Hindlimb muscle (tissue), 1 donor: ENCODE data around the gene CHD9NB. TPM values are rescaled to one million over a fixed set of nuclear protein-coding genes. Genes with fewer than 3 reads are reported as not detected.
"Not testable (repeated sequence)": the region's sequence is repeated elsewhere in the genome, so short reads cannot be mapped to it uniquely, and the experiment has no call there.

Experiments used
- DNase-seq: peaks from one replicate; pipeline ENCODE4 v3.0.0-alpha.2; 2013
- polyA plus RNA-seq: library from polyadenylated mRNA; unstranded; fragments of 120-200 nt; gene quantifications from one replicate; pipeline ENCODE4 v1.2.1, GENCODE V29; 2013; ENCODE audit not compliant: insufficient read length

Gene CHD9NB
- polyA plus RNA-seq, 1 donor = 1.6 TPM

DNA sequence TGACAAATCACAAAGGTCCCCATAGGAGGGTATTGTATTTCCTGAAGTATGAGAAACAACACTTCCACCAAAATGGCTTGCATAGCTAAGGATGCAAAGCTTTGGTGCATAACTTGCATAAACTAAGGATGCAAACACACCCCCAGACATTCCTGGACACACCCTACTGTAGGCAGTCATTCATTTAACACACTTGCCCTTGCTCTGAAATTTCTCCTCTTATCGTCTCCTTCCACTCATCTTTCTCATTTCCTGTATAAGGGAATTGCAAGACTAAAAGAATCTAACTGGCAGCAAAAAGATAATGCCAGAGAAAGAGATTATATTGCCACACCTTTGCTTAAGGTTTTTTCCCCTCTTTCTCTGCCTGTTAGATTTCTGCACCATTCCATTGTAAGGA lies 30.4 kb upstream of the CHD9NB start:
- no peak for DNase-seq

DNA sequence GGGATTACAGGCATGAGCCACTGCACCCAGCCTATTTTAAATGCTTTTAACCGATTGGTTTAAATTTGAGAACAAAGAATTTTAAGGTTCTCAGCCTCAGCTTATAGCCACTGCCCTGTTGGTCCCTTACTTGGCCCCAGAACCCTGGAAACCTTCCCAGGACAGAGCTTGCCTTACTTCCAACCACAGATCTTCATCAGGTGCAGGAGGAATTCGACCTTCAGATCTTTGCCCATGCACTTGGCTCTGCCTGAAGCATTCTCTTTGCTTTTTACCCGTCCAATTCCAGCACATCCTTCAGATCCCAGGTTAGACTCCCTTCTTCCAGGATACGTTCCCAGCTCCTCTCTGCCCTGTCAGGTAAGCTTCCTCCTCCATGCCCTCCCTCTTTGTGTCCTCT lies 29.8 kb upstream of the CHD9NB start:
- DNase-seq = no peak

DNA sequence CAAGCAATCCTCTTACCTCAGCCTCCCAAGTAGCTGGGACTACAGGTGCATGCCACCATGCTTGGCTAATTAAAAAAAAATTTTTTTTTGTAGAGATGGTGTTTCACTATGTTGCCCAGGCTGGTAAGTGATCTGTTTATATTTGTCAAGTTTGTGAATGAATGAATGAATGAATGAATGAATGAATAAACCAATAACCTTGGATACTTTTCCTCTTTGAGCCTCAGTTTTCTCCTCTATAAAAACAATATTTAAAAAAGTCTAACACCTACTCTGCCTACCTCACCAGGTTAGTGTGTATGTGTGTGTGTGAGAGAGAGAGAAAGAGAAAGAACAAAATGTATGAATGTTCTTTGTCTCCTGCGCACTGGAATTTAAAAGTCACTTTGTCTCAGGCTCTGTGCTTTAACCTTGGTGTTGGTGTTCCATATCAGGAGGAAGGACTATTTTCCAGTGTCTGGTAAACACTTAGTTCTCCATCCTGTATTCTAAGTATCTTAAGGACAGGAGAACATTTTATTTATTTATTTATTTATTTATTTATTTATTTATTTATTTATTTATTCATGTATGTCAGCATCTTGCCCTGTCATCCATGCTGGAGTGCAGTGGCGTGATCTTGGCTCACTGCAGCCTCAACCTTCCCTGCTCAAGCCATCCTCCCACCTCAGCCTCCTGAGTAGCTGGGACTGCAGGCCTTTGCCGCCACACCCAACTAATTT lies 29.1 kb upstream of the CHD9NB start:
- DNase-seq = no peak

DNA sequence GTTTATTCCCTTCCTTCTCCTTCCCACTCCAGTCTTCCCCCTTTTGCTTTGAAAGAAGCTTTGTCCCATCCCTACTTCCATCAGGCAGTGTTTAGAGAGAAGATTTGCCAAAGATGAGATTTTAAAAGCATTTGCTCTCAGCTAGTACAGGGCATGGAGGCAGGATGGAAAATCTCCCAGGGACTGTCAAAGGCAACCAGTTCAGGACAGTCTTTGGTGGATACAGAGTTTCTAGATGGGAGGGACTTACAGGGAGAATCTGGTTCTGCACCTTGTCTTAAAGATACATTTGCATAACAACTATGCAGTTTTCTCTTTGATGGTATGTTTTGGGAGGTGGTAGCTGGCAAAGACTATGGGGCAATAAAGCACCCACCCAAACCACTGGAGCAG lies 28.3 kb upstream of the CHD9NB start:
- DNase-seq = no peak

DNA sequence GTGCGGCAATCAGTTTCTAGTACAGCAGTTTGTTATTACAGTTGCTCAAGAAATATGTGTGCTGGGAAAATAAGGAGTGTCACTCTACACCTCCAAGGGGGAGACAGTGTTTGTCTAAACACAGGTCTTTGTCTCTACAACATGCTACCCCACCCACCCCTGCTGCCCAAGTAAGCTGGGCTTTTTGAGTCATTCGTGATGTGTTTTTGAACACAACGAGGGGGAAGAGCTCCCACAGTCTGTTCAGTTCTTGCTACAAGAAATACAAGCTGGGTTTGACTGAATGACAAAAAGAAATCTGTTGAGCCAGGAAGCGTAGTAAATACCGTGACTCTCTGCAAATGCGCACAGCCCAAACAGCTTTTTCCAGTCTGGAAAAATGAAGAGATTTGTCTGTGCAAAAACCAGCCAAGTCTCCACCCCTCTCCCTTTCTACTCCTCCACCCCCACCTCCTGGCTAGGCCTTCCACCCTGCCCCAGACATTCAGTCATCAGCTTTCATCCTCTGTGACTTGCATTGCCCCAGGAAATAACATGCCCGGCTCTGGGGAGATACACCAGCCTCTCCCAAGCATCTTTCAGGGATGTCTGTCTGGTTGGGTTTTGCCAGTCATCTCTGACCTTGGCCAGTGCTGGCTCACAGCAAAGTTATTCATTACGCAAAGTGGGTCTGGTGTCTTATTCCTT lies 27.8 kb upstream of the CHD9NB start:
- peak; percentile 91 for DNase-seq

DNA sequence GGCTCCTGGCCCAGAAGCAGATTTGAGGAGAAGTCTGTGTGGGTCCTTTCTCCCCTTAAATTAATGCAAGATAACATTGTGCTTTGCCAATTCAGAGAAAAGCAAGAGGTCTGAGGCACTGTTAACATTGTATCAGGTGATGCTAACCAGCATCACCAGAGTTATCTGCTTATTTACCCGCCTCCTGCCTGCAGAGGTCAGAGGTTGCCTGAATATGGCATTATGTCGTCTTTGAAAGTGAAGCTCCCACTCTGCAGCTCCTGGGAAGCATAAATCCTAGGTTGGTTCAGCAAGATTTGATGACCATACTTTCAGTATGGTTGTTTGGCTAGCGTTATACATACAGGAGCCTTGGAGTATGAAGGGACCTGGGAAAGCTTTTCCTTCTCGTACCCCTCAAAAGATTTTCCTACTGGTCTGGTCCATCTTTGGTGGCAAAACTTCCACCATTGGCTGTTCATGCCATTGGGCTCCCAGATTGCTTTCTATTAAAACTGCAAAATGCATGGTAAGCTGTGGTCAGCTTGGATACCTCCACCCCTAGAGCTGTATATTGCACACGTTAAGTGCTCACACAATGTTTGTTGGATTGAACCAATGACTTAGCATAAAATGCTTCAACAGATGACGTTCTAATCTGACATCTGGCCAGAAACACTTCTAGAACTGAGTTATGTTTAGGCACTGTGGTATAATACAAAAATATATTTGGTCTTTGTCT lies 26.2 kb upstream of the CHD9NB start:
- DNase-seq = no peak

DNA sequence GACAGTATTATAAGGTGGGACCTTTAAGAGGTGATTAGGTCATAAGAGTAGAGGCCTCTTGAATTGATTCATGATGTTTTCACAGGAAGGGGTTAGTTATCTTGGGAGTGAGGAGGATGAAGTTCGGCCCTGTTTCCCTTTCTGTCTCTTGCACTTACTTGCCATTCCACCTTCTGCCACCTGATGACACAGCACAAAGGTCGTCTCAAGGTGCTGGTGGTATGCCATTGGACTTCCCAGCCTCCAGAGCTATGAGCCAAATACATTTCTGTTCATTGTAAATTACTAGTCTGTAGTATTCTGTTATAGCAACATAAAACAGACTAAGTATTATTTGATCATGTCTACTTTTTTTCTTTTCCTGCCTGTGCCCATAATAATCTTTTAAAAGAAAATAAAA lies 25.6 kb upstream of the CHD9NB start:
- DNase-seq = no peak

DNA sequence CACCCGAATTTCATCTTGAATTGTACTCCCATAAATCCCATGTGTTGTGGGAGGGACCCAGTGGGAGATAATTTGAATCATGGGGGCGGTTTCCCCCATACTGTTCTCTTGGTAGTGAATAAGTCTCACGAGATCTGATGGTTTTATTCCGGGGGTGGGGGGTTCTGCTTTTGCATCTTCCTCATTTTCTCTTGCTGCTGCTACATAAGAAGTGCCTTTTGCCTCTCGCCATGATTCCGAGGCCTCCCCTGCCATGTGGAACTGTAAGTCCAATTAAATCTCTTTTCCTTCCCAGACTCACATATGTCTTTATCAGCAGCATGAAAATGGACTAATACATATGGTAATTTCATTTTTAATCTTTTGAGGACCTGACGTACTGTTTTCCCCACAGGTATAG lies 22.8 kb upstream of the CHD9NB start:
- not testable (repeated sequence) for DNase-seq

DNA sequence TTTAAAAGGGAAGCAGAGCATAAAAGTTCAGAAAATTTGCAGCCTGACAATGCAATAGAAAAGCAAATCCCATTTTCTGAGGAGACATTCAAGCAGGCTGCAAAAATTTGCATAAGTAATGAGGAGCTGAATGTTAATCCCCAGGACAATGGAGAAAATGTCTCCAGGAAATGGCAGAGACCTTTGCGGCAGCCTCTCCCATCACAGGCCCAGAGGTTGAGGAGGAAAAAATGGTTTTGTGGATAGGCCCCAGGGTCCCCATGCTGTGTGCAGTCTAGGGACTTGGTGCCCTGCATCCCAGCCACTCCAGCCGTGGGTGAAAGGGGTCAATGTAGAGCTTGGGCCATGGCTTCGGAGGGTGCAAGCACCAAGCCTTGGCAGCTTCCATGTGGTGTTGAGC lies 21.6 kb upstream of the CHD9NB start:
- not testable (repeated sequence) for DNase-seq

DNA sequence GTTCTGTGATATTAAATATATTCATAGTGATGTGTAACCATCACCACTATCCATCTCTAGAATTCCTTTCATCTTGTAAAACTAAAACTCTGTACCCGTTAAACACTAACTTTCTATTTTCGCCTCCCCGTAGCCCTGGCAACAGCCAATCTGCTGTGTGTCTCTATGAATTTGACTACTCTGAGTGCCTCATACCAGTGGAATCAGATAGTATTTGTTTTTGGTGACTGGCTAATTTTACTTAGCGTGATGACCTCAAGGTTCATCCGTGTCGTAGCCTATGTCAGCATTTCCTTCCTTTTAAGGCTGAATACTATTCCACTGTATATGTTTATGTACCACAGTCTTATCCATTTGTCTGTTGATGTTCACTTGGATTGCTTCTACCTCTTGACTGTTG lies 20.3 kb upstream of the CHD9NB start:
- DNase-seq = no peak

DNA sequence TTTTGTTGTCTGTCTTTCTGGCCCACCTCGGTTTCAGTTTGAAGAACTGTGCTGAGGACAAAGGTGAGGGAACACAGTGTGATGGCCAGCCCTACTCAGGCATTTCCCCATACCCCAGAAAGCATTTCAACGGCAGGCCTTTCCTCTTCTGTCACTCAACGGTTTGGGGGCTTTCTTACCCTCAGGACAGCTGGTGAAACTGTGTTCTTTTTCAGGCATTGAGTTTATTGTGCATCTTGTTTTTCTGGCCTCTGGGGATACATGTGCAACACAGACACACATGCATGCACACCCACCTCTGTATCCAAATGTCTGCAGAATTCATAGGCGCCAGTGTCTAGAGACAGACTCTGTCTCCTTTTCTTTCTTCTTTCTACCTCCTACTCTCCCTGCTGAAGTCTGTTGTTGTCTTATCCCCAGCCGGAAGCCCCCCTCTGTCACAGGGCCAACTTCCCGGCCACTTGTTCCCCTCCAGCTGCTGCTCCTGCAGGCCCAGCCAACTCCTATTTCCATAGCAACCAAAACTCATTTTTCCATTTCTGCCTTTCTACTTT lies 19.1 kb upstream of the CHD9NB start:
- DNase-seq = peak; percentile 96

DNA sequence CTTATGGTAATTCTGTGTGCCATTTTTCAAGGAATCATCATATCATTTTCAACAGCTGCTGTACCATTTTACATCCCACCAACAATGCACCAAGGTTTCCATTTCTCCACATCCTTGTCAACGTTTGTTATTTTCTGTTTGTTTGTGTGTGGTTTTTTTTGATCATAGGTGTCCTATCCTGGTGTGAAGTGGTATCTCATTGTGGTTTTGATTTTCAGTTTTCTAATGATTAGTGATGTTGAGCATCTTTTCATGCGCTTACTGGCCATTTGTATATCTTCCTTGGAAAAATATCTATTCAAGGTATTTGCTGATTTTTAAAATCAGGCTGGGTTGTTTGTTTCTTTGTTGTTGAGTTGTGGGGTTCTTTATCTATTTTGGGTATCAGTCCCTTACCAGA lies 17.1 kb upstream of the CHD9NB start:
- DNase-seq = no peak

DNA sequence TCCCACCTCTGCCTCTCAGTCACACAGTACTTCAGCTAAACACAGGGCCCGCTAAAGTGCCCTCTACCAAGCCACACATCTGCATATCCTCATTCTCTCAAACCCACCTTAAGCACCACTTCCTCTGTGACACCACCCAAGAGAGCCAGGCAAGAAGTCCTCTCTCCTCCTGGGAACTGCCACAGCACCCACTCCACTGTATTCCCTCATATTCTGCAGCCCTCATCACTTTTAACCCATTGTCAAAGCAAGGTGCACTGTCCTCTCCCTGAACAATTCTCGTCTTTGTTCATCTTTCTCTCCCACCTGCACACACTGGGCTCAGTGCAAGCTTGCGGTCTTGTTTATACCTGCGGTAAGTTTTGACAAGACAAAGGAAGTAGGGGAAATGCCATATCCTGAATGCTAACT lies 15.7 kb upstream of the CHD9NB start:
- no peak for DNase-seq

DNA sequence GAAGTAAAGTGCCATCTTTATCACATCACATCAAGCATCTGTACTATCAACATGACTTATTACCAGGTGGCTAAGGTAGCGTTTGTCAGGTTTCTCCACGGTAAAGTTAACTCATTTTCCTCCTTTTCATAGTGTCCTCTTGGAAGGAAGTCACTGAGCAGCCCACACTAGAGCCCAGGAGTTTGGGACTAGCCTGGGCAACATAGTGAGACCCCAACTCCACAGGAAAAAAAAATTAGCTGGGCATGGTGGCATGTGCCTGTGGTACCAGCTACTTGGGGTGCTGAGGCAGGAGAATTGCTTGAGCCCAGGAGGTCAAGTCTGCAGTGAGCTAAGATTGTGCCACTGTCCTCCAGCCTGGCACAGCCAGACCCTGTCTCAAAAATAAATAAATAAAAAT lies 15.0 kb upstream of the CHD9NB start:
- no peak for DNase-seq

DNA sequence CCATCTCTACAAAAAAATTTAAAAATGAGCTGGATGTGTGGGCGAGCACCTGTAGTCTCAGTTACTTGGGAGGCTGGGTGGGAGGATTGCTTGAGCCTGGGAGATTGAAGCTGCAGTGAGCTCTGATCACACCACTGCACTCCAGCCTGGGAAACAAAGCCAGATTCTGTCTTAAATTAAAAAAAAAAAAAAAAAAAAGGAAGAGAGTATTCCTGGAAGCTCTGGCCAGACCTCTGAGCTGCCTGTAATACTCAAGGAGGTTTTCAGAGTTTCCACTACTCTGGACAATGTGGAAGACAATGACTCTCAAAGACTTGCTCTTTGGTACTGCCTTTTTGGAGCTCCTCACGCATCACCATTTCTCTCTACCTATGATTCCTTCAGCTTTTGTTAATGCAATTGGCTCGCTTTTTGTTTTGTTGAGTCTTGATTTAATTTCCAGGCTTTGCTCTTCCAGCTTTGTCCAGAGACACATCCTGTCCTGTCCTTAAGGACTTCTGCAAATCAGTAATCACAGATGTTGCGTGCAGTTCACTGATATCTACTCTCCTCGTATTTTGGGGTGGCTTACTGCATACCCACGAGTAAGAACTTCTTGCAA lies 12.9 kb upstream of the CHD9NB start:
- peak; percentile 67 for DNase-seq

DNA sequence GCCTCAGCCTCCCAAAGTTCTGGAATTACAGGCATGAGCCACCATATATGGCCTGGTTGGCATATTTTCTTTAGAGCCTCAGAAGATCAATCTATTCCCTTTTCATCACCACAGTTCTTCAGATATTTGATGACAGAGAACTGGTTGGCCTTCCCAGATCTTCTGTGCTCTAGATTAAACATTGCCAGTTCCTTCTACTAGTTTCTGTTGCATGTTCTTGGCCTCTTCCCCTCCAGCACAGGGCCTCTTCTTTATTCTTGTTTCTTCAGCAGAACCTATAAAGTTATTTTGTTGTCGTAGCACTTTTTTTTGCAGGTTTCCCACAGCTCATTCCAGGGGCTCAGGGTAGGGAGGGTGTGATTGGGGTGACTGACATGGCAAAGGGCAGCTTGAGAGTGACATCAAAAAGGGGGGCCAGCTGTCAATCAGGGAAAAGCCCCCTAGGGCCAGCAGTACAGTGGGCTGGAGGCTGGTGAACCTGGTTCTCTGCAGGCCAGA lies 11.4 kb upstream of the CHD9NB start:
- no peak for DNase-seq

DNA sequence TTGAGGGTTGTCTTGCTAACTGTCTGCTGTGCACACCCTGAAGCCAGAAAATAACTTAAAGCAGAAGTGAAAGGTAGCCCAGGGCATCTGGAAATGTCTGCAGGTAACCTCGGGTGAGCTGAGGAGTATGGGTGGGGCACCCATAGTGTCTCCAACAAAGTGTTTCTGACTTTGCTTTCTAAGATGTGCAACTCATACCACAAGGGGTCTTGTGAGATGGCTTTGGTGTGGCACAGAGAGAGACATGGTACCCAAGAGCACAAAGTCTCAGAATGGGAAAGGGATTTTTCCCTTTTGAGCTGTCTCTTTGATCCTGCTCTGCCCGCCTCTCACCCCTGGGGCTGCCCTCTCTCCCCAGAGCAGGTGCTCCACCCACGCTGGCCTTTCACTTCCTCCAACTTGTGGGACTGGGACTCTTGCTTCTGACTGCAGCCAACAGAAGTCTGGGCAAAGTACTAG lies 9.0 kb upstream of the CHD9NB start:
- no peak for DNase-seq

DNA sequence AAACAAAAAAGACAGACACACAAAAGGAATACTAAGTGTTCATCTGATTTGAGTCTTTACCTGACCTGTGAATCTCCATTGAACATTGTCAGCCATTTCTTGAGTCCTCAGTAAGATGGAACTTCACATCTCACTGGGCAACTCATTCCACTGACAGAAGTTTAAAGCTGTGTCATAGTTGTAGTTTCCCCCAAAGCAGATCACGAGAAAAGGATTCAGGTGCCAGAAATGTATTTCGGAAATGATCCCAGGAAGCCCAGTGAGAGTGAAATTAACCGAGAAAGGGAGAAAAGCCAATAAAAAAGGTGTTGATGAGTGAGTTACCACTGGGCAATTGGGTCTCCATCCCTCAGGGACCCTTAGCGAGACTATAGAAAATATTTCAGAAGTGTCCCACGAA lies 8.6 kb upstream of the CHD9NB start:
- no peak for DNase-seq

DNA sequence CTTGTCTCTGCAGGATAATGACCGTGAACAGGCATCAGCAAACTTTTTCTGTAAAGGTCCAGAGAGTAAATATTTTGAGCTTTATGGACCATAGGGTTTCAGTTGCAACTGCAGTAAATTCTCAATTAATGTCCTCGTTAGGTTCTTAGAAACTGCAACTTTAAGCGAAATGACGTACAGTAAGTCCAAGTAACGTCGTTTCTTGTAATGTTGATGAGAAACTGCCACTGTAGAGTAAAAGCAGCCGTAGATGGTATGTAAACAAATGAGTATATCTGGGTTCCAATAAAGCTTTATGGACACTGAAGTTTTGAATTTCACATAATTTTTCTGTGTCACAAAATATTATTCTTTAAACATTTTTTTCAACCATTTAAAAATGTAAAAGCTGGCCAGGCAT lies 7.0 kb upstream of the CHD9NB start:
- no peak for DNase-seq

DNA sequence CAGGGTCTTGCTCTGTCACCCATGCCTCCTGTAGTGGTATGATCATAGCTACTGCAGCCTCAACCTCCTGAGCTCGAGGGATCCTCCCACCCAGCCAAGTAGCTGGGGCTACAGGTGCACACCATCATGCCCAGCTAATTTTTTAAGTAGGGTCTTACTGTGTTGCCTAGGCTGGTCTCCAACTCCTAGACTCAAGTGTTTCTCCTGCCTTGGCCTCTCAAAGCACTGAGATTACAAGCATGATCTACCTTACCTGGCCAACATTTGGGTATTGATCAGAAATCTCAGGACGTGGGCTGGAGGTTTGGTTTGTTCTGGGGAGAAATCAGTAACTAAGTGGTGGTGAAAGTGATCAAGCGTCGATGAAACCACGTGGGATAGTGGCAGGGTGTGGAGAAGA lies 6.2 kb upstream of the CHD9NB start:
- no peak for DNase-seq

DNA sequence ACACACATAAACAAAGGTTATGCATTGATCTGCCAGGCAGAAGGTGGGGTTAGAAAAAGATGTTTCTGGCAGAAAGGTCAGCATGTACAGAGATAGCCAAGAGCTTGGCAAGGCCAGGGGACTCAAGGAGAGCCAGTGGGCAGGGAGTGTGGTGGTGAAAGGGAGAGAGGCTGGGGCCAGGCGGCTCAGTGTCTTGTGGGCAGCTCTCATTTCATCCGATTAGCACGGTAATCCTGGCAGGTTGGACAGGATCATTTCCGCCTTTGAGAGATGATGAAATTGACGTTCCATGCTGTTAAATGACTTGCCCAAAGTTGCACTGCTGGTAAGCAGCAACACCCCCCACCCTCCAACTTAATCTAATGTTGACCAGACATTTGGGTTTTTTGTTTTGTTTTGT lies 5.7 kb upstream of the CHD9NB start:
- no peak for DNase-seq

DNA sequence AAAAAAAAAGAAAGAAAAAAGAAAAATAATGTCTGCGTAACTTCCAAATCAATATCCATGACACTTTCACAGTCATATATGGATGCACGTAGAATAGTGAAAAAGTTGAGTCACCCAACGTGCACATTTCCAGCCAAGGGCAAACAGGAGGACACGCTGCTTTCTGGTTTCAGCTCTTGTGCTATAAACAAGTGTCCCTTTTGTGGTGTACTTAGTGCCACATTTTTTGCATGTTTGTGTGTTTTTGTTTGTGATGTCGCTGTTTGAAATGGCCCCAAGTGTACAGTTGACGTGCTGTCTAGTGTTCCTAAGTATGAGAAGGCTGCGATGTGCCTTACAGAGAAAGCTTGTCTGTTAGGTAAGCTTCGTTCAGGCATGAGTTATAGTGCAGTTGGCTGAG lies 5.0 kb upstream of the CHD9NB start:
- no peak for DNase-seq

DNA sequence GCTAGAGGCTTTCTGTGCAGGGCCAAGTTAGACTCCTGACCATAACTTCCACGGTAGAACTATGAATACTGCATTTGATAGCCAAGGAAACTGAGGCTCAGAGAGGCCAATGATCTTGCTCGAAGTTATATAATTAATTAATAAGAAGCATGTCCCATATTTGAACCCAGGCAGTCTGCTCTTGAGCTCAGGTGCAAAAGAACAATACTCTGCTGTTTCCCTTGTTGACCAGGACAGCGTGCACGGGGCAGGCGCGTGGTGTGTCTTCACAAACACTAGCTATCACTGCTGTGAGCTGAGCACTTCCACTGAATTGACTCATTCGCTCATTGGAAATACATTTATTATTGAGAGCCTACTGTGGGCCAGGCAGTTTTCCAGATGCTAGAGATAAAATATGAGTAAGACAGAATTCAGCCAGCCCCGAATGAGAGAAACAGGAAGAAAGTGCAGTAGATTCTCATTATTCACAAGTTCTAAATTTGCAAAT lies 3.7 kb upstream of the CHD9NB start:
- DNase-seq = no peak
